ENCODE results near the gene CAPN15.
"Not testable (repeated sequence)": the region's sequence is repeated elsewhere in the genome, so short reads cannot be mapped to it uniquely, and the experiment has no call there.

The CAPN15 gene

GRCh38 chr16:507527-507926 lies 20.0 kb upstream of the CAPN15 start:
- DNase-seq: not testable (repeated sequence)

- no peak for DNase-seq
Observed at GRCh38 chr16:507996-508395, 19.5 kb upstream of the CAPN15 start.

- DNase-seq: no peak
Observed at GRCh38 chr16:508884-509736, 18.4 kb upstream of the CAPN15 start.

GRCh38 chr16:510066-510825 lies 17.3 kb upstream of the CAPN15 start:
- no peak for DNase-seq

- DNase-seq: no peak
Observed at GRCh38 chr16:512802-513201, 14.7 kb upstream of the CAPN15 start.

GRCh38 chr16:513950-514349 lies 13.6 kb upstream of the CAPN15 start:
- DNase-seq: no peak

- DNase-seq: no peak
Observed at GRCh38 chr16:515175-515938, 12.2 kb upstream of the CAPN15 start.

- no peak for DNase-seq
Observed at GRCh38 chr16:515939-516226, 11.6 kb upstream of the CAPN15 start.

GRCh38 chr16:516301-516700 lies 11.2 kb upstream of the CAPN15 start:
- DNase-seq: no peak

GRCh38 chr16:518858-519257 lies 8.7 kb upstream of the CAPN15 start:
- DNase-seq: no peak

- DNase-seq: no peak
Observed at GRCh38 chr16:519425-519824, 8.1 kb upstream of the CAPN15 start.

GRCh38 chr16:519841-520687 lies 7.4 kb upstream of the CAPN15 start:
- DNase-seq: no peak

GRCh38 chr16:520847-521246 lies 6.7 kb upstream of the CAPN15 start:
- no peak for DNase-seq

GRCh38 chr16:521381-522210 lies 5.9 kb upstream of the CAPN15 start:
- no peak for DNase-seq

GRCh38 chr16:522320-523096 lies 5.0 kb upstream of the CAPN15 start:
- DNase-seq: no peak

- no peak for DNase-seq
Observed at GRCh38 chr16:523097-523741, 4.3 kb upstream of the CAPN15 start.

GRCh38 chr16:524274-525040 lies 3.1 kb upstream of the CAPN15 start:
- DNase-seq: no peak

- DNase-seq: no peak
Observed at GRCh38 chr16:525123-525519, 2.4 kb upstream of the CAPN15 start.

- peak; percentile 86 for DNase-seq
Observed at GRCh38 chr16:525520-526180, 1.9 kb upstream of the CAPN15 start.

All from amniotic stem cell (primary cell).